Measurements from ENCODE around the gene SKP2. TPM values are rescaled to one million over a fixed set of nuclear protein-coding genes. Genes with fewer than 3 reads are reported as not detected.
A peak's percentile ranks its signal among the peaks of the same experiment; 100 is the strongest.

The SKP2 gene
- total RNA-seq, 1 donor from 2014 or later, result 41.3 TPM

DNA sequence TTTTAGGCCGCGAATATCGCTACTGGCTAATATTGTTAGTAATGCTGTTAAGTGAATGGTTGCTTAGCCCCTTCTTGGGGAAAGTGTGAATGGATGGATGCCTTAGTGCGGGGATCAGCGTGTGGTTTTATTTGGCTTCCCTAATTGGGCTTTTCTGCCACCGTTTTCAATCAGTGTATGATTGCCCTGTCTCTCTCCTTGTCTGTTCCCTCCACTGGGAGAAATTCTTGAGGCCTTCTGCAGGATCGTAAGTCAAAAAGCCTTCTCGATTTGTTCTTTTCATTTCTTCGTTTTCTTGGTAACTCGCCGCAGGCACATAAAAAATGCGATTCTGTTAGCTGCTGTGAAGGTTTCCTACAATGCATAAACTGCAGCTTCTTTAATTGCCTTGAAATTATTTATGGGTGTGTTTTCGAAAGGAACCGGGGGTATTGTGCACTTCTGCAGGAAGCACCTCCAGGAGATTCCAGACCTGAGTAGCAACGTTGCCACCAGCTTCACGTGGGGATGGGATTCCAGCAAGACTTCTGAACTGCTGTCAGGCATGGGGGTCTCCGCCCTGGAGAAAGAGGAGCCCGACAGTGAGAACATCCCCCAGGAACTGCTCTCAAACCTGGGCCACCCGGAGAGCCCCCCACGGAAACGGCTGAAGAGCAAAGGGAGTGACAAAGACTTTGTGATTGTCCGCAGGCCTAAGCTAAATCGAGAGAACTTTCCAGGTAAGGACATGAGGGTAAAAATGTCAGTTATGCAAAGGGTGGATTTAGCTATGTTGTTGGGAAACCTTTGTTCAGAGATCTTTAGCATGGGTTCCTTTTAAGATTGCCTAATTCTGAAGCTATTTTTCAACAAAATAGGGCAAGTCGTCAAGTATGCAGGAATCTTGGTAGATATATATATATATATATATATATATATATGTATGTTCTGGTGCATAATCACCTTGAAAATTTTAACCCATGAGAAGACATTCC is 700 bp downstream of the SKP2 start:
- peaks cover 2% of the 10 kb centered on the region for H3K27me3 Mint-ChIP-seq (ENCODE audit: unreplicated experiment)
- peaks cover 16% of the 10 kb centered on the region for H3K4me1 Mint-ChIP-seq (ENCODE audit: unreplicated experiment)
- TF ChIP-seq, protein P1, sequence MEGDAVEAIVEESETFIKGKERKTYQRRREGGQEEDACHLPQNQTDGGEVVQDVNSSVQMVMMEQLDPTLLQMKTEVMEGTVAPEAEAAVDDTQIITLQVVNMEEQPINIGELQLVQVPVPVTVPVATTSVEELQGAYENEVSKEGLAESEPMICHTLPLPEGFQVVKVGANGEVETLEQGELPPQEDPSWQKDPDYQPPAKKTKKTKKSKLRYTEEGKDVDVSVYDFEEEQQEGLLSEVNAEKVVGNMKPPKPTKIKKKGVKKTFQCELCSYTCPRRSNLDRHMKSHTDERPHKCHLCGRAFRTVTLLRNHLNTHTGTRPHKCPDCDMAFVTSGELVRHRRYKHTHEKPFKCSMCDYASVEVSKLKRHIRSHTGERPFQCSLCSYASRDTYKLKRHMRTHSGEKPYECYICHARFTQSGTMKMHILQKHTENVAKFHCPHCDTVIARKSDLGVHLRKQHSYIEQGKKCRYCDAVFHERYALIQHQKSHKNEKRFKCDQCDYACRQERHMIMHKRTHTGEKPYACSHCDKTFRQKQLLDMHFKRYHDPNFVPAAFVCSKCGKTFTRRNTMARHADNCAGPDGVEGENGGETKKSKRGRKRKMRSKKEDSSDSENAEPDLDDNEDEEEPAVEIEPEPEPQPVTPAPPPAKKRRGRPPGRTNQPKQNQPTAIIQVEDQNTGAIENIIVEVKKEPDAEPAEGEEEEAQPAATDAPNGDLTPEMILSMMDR (IDR thresholded peaks at IDR 0.05; ENCODE audit: unreplicated experiment), result no peak
- H3K27ac Mint-ChIP-seq (ENCODE audit: unreplicated experiment), result peak overlapping the region; percentile 58
- no peaks in the 10 kb centered on the region for H3K9me3 Mint-ChIP-seq (ENCODE audit: unreplicated experiment)
- peak overlapping the region; percentile 94 for H3K4me3 Mint-ChIP-seq (ENCODE audit: unreplicated experiment)
- H3K36me3 Mint-ChIP-seq (ENCODE audit: low read depth, unreplicated experiment), result peaks cover 13% of the 10 kb centered on the region
- DNase-seq (ENCODE audit: low spot score), result no peak

DNA sequence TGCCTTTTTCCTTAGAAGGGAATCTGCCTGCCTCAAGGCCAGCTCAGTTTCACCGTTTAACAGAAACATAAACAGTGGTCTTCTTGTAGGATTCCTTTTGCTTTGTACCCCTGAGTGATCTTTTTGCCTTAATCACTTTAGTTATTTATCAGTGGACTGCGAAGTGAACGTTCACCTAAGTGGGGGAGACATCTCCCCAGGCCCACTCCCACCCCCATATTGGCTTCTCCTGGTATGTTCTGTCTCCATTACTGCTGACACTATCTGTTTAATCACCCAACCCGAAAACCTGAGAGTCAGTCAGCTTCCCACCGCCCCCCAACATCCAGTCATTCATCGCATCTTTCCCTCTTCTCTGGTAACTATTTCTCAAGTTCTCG is 1.4 kb downstream of the SKP2 start:
- TF ChIP-seq, protein P1 (IDR thresholded peaks at IDR 0.05; ENCODE audit: unreplicated experiment), result no peak
- Mint-ChIP-seq H3K9me3 (ENCODE audit: unreplicated experiment) (no peaks in the 10 kb centered on the region), H3K4me3 (ENCODE audit: unreplicated experiment) (peak overlapping the region; percentile 73), H3K27me3 (ENCODE audit: unreplicated experiment) (peaks cover 2% of the 10 kb centered on the region), H3K4me1 (ENCODE audit: unreplicated experiment) (peaks cover 16% of the 10 kb centered on the region), H3K36me3 (ENCODE audit: low read depth, unreplicated experiment) (peaks cover 13% of the 10 kb centered on the region), H3K27ac (ENCODE audit: unreplicated experiment) (no peak overlapping the region)
- no peak for DNase-seq (ENCODE audit: low spot score)

DNA sequence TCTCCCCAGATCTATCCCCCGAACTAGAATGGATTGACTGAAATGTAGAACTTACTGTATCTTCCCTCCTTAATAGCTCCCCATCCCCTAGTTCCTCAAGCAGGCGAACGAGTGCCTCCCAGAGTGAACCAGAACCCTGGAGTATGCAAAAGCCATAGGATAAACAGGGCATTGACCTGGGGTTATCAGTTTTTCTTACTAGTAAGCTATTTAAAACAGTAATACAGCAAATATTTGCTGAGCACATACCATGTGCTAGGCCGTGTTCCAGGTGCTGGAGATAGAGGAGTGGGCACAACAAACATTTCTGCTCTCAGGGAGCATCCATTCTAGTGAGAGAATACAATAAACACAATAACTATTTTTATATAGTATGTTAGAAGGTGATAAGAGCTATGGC is 1.8 kb downstream of the SKP2 start:
- H3K36me3 Mint-ChIP-seq (ENCODE audit: low read depth, unreplicated experiment), result peaks cover 17% of the 10 kb centered on the region
- peak overlapping the region; percentile 73 for H3K4me3 Mint-ChIP-seq (ENCODE audit: unreplicated experiment)
- H3K27me3 Mint-ChIP-seq (ENCODE audit: unreplicated experiment), result peaks cover 2% of the 10 kb centered on the region
- H3K4me1 Mint-ChIP-seq (ENCODE audit: unreplicated experiment), result peaks cover 16% of the 10 kb centered on the region
- no peak for DNase-seq (ENCODE audit: low spot score)
- no peaks in the 10 kb centered on the region for H3K9me3 Mint-ChIP-seq (ENCODE audit: unreplicated experiment)
- H3K27ac Mint-ChIP-seq (ENCODE audit: unreplicated experiment), result no peak overlapping the region
- TF ChIP-seq, protein P1 (IDR thresholded peaks at IDR 0.05; ENCODE audit: unreplicated experiment), result no peak

DNA sequence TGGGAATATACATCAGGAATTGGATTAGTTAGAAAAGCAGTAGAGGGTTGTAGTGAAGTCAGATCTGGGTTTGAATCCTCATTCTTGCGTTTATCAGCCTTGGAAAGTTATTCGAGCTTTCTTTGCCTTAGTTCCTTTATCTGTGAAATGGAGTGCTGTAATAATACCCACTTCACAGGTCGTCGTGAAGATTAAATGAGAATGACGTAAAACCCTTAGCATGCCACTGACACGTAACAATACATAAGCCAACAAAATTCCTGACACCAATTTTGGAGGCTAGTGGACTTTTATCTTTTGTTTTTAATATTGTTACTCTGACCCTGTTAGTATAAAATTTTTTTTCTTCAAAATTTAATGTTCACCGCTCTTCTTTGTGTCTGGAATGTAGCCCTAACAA is 3.4 kb downstream of the SKP2 start:
- H3K9me3 Mint-ChIP-seq (ENCODE audit: unreplicated experiment), result no peaks in the 10 kb centered on the region
- no peak overlapping the region for H3K4me3 Mint-ChIP-seq (ENCODE audit: unreplicated experiment)

More for the DNA sequence above, 3.4 kb downstream of the SKP2 start:
- H3K36me3 Mint-ChIP-seq (ENCODE audit: low read depth, unreplicated experiment), result peaks cover 24% of the 10 kb centered on the region
- no peak for DNase-seq (ENCODE audit: low spot score)
- peaks cover 2% of the 10 kb centered on the region for H3K27me3 Mint-ChIP-seq (ENCODE audit: unreplicated experiment)
- H3K27ac Mint-ChIP-seq (ENCODE audit: unreplicated experiment), result no peak overlapping the region
- H3K4me1 Mint-ChIP-seq (ENCODE audit: unreplicated experiment), result peaks cover 16% of the 10 kb centered on the region
- TF ChIP-seq, protein P1 (IDR thresholded peaks at IDR 0.05; ENCODE audit: unreplicated experiment), result no peak

All from endothelial cell (in vitro differentiated cells).